Adrenal gland (tissue), 12 donors: ENCODE measurements around the gene NPC2. TPM values are rescaled to one million over a fixed set of nuclear protein-coding genes. Genes with fewer than 3 reads are reported as not detected.

ENCODE experiments used
- DNase-seq, 7 donors: peaks; one replicate each; pipeline ENCODE4 v3.0.0-alpha.2; 2019 to 2020
- H3K27ac ChIP-seq, 5 donors: fragments of 200-600 bp; sonication (generic) in 4 of 5; 1 replicate in 3 of 5; 2 replicates in 2 of 5; pipeline versions ENCODE4 v1.5.1 to v1.8.0; 2016 to 2020; ENCODE audit warnings: mild to moderate bottlenecking in 1 of 5
- H3K27me3 ChIP-seq: fragments of 200-600 bp; 2 replicates; pipeline ENCODE4 v1.8.0; 2021
- H3K36me3 ChIP-seq, 2 donors: fragments of 200-600 bp; replicated peaks in 1 of 2; 1 replicate in 1 of 2; 2 replicates in 1 of 2; pipeline versions ENCODE4 v1.5.1 to v1.8.0; 2018 to 2022
- H3K4me1 ChIP-seq, 2 donors: fragments of 200-600 bp; replicated peaks in 1 of 2; 1 replicate in 1 of 2; 2 replicates in 1 of 2; pipeline versions ENCODE4 v1.5.1 to v1.8.0; 2018 to 2021
- H3K4me3 ChIP-seq, 4 donors: fragments of 200-600 bp; sonication (generic) in 3 of 4; one replicate each; pipeline ENCODE4 v1.5.1; 2016 to 2018
- H3K9me3 ChIP-seq, 3 donors: fragments of 200-600 bp; sonication (generic) in 1 of 3; replicated peaks in 1 of 3; 1 replicate in 2 of 3; 2 replicates in 1 of 3; pipeline versions ENCODE4 v1.5.1 to v1.8.0; 2016 to 2021
- POLR2A ChIP-seq, 2 donors: fragments of 450-650 bp; IDR thresholded peaks; one replicate each; pipeline ENCODE4 v1.6.1; 2017; ENCODE audit warnings: antibody characterized with exemption in 2 of 2, mild to moderate bottlenecking in 2 of 2, moderate library complexity in 1 of 2
- WGBS, 4 donors: extraction: QIAGEN DNeasy Blood & Tissue Kit in 2 of 4; methylation state at CpG; one replicate each; pipeline versions ENCODE4 v1.1.5 to v1.1.7; 2013 to 2017; 5-methylcytosine and 5-hydroxymethylcytosine counted together
- intact Hi-C, 2 donors: fragments of 100-400 bp; cut with DNase I; formaldehyde crosslinking; loops; one replicate each; pipeline versions ENCODE4 v1.14.1 to v1.15.0; 2022 to 2023
- polyA plus RNA-seq, 3 donors: library from polyadenylated mRNA; stranded (reverse); fragments of 200-250 nt in 2 of 3; fragments of 350-450 nt in 1 of 3; fragmentation: Illumina TruSeq in 1 of 3; extraction: RNeasy Lipid Tissue Mini Kit (QIAGEN cat#74804) in 1 of 3; gene quantifications; one replicate each; pipeline ENCODE4 v1.2.3, GENCODE V29; 2013 to 2014
- total RNA-seq, 9 donors: library from RNA; depleted of rRNA in 4 of 9; stranded (reverse); fragments of >200 nt in 4 of 9; fragments of 120-200 nt in 1 of 9; fragmentation: NEBNext Ultra II Directional in 1 of 9; extraction: Animal tissue kit (Norgen Biotek cat#: 25700) in 1 of 9; gene quantifications; one replicate each; pipeline versions ENCODE4 v1.1.0 to v1.2.4, GENCODE V29; 2013 to 2023
- TF ChIP-seq, protein P1 (sequence below), 6 experiments: fragments of 450-650 bp in 4 of 6; fragments of 200-600 bp in 2 of 6; sonication (generic) in 1 of 6; IDR thresholded peaks; 1 replicate in 5 of 6; 2 replicates in 1 of 6; pipeline versions ENCODE4 v1.5.1 to v1.8.0; 2016 to 2021; ENCODE audit warnings: antibody characterized with exemption in 6 of 6, mild to moderate bottlenecking in 2 of 6, moderate library complexity in 1 of 6
- donor health status: healthy with polysubstance abuse.
- donor health status: Bipolar disorder and iron deficiency.
- donor health status: DM: yes; HTN: yes; CAD: no.
- donor health status: DM: no; HTN: no; CAD: no.
- donor health status: DM: no; HTN: no; CAD: no.
- donor health status: DM: yes; HTN: yes; CAD: no.

The NPC2 gene
- total and polyA plus RNA-seq, 12 donors, result 140 to 1,243 (median 299) TPM

DNA sequence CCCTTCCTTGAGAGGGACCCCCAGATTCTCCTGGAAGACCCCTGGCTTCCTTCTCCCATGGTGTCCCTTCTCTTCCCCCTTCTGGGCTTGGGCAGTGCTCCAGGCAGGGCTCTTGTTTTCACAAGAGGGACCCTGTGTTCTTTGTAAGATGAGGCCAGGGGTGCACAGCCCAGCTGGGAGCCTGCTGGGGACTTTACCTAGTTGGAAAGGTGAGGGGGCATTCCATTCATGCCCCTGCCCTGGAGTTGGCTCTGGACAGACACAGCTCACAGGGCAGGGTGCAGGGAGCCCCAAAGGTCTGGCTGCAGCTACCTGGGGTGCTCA, 31.7 kb upstream of the NPC2 start:
- intact Hi-C loops, result no loop called here
- Histone ChIP-seq H3K27ac (no peak overlapping the region), H3K27me3 (no peaks in the 10 kb centered on the region), H3K36me3 (no peaks in the 10 kb centered on the region), H3K4me3 (no peak overlapping the region), H3K4me1 (peaks cover 9% of the 10 kb centered on the region in 2 donors), H3K9me3 (no peaks in the 10 kb centered on the region)
- no peak for DNase-seq
- no peak for TF ChIP-seq POLR2A (IDR thresholded peaks at IDR 0.05)
- TF ChIP-seq, protein P1, sequence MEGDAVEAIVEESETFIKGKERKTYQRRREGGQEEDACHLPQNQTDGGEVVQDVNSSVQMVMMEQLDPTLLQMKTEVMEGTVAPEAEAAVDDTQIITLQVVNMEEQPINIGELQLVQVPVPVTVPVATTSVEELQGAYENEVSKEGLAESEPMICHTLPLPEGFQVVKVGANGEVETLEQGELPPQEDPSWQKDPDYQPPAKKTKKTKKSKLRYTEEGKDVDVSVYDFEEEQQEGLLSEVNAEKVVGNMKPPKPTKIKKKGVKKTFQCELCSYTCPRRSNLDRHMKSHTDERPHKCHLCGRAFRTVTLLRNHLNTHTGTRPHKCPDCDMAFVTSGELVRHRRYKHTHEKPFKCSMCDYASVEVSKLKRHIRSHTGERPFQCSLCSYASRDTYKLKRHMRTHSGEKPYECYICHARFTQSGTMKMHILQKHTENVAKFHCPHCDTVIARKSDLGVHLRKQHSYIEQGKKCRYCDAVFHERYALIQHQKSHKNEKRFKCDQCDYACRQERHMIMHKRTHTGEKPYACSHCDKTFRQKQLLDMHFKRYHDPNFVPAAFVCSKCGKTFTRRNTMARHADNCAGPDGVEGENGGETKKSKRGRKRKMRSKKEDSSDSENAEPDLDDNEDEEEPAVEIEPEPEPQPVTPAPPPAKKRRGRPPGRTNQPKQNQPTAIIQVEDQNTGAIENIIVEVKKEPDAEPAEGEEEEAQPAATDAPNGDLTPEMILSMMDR (IDR thresholded peaks at IDR 0.05), result no peak

GRCh38 chr14:74524076-74524811, 31.1 kb upstream of the NPC2 start:
- Histone ChIP-seq H3K4me3 (no peak overlapping the region), H3K36me3 (no peaks in the 10 kb centered on the region), H3K4me1 (peaks cover 9% of the 10 kb centered on the region in 2 donors), H3K9me3 (no peaks in the 10 kb centered on the region), H3K27me3 (no peaks in the 10 kb centered on the region), H3K27ac (no peak overlapping the region)
- WGBS, 4 donors, result 58 to 70% (median 63%) methylated on average over 5 to 14 of the region's 14 CpGs
- intact Hi-C loops, result no loop called here
- TF ChIP-seq, protein P1 (IDR thresholded peaks at IDR 0.05), result no peak
- TF ChIP-seq POLR2A (IDR thresholded peaks at IDR 0.05), result no peak
- DNase-seq, result peak in 5 of 7 donors; percentile 44 to 83 (median 62)

- H3K27ac ChIP-seq, result no peak overlapping the region
- WGBS, 4 donors, result 87 to 97% (median 93%) methylated on average over 5 to 7 of the region's 7 CpGs
- H3K9me3 ChIP-seq, result no peaks in the 10 kb centered on the region
- no peak for DNase-seq
- H3K36me3 ChIP-seq, result no peaks in the 10 kb centered on the region
- no peak overlapping the region for H3K4me3 ChIP-seq
- intact Hi-C loops, result no loop called here
- no peaks in the 10 kb centered on the region for H3K27me3 ChIP-seq
- TF ChIP-seq POLR2A (IDR thresholded peaks at IDR 0.05), result no peak
- TF ChIP-seq, protein P1 (IDR thresholded peaks at IDR 0.05), result no peak
- peaks cover 9% of the 10 kb centered on the region in 2 donors for H3K4me1 ChIP-seq
These were observed 29.6 kb upstream of the NPC2 start for GRCh38 chr14:74522740-74523139.

- Histone ChIP-seq H3K9me3 (no peaks in the 10 kb centered on the region), H3K27me3 (no peaks in the 10 kb centered on the region), H3K36me3 (no peaks in the 10 kb centered on the region), H3K27ac (no peak overlapping the region), H3K4me1 (peaks cover 14% of the 10 kb centered on the region in 2 donors), H3K4me3 (no peak overlapping the region)
- TF ChIP-seq POLR2A (IDR thresholded peaks at IDR 0.05), result no peak
- TF ChIP-seq, protein P1 (IDR thresholded peaks at IDR 0.05), result no peak
- intact Hi-C loops, result no loop called here
- 77 to 86% (median 83%) methylated on average over 3 to 10 of the region's 10 CpGs for WGBS, 4 donors
- no peak for DNase-seq
These were observed 28.7 kb upstream of the NPC2 start for GRCh38 chr14:74521756-74522155.
